Vein endothelial cell (primary cell): ENCODE results near the gene CINP. TPM values are rescaled to one million over a fixed set of nuclear protein-coding genes. Genes with fewer than 3 reads are reported as not detected.

Experiments used
- total RNA-seq: library from RNA; depleted of rRNA; stranded (reverse); fragments of >200 nt; gene quantifications from 2 replicates; pipeline ENCODE4 v1.2.3, GENCODE V29; 2012

CINP gene
- total RNA-seq, result 45.4 and 57.2 TPM in 2 replicates

GRCh38 chr14:102362545-102363181 lies at the start of gene CINP, which contains the start of gene TECPR2:
Gene CINP, minus strand, starts transcription at chr14:102362890. Its CDS starts 39 bp downstream, at chr14:102362851.
Gene TECPR2, plus strand, starts transcription at chr14:102362941. Its CDS starts 13,781 bp downstream, at chr14:102376722.

DNA sequence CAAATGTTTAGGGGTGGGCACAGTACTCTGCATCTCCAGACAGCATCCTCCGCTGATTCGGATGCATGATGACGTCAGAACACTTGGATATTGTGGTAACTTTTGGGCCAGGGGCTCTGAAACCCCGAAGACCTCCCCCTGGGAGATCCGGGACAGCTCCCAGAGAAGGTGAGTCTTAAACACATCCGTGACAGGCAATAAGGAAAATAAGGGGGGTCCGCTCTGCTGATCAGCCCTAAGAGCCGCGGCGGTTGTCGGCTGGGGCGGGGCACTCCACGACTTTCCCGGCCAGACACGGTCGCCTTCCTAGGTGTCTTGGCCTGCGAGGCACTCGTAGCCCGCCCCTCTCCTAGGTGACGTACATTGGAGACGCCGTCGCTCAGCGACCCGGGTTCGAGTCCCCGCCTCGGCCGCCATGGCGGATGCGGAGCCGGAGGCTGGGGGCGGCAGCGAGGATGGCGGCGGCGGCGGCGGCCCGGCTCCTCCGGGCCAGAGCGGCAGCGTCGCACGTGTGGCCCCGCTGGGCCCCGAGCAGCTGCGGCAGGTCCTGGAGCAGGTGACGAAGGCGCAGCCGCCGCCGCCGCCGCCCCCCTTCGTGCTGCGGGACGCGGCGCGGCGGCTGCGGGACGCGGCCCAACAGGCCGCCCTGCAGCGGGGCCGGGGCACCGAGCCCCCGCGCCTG lies 43.2 kb downstream of the CINP start, which contains the start of gene ZNF839:
ZNF839 (plus strand) TSS at position 396 of the 682 bp plus-strand sequence; CDS start at position 416, 20 bp downstream.

DNA sequence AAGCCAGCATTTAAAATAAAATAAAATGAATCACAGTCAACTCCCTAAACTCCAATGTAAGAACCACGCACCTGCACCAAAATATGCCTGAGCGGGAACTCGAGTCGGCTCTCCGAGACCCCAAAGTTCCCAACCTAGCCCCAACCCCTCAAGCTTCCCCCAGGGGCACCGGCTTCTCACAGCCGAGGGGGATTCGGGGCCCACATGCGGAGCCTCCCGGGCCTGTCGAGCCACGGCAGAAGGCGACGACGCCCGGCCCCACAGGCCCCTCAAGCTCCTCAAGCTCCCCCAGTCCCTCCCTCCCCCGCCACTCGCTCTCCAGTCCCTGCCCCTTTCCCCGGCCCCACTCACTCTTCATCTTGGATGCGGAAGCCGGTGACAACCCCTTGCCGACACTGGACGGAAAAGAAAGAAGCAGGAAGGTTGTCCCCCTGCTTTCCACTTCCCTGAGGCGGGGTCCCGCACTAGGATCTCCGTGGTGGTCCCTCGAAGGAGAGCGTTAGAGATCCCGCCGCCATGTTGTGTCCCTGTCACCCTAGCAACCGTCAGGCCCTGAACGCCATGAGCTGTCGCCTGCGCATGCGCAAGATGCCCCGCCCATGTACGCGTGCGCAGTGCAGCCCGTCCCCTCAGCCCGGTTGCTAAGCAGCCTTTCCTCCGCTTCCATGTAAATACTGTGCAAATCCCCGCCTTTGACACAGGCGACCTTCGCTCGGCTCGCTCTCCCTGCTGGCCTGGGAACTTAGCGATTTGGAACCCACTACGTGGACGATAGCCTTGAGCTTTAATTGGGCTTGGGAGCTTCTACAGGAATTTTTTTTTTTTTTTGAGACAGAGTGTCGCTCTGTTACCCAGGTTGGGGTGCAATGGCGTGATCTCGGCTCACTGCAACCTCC lies 57.8 kb downstream of the CINP start, which contains the start of gene MOK:
MOK (minus strand) TSS at position 554 of the 896 bp plus-strand sequence; CDS start at position 358, 196 bp downstream.

Other genes starting within 250 kb of the CINP start
- 14.3 and 15.4 TPM in 2 replicates for gene WDR20, start 223.0 kb downstream of the CINP start, total RNA-seq
- 4.6 and 5.4 TPM in 2 replicates for gene MOK, start 57.7 kb downstream of the CINP start, total RNA-seq
- gene ZNF839, start 43.1 kb downstream of the CINP start, total RNA-seq, result 8.0 and 9.5 TPM in 2 replicates
- gene TECPR2, start 51 bp upstream of the CINP start, total RNA-seq, result 14.4 and 19.0 TPM in 2 replicates
- gene ANKRD9, start 146.9 kb upstream of the CINP start, total RNA-seq, result 14.5 and 16.3 TPM in 2 replicates
- 17.3 and 20.8 TPM in 2 replicates for gene RCOR1, start 229.8 kb upstream of the CINP start, total RNA-seq